ENCODE measurements around the gene SCAF4. TPM values are rescaled to one million over a fixed set of nuclear protein-coding genes. Genes with fewer than 3 reads are reported as not detected.
"Not testable (repeated sequence)": the region's sequence is repeated elsewhere in the genome, so short reads cannot be mapped to it uniquely, and the experiment has no call there.

Gene SCAF4
- total and polyA plus RNA-seq, 2 donors (not counting 3 experiments of a cell fraction or from before 2014, with no cell fraction given) = 12.2 to 41.2 TPM

GRCh38 chr21:31631881-31632280 lies 100.0 kb downstream of the SCAF4 start:
- H4K20me1 ChIP-seq (replicated peaks; ENCODE audit: control insufficient read depth, extremely low read depth, insufficient read depth, low read length); H3K4me2 ChIP-seq (ENCODE audit: insufficient read depth, low read length); POLR2A ChIA-PET; H3K79me2 ChIP-seq (ENCODE audit: control insufficient read depth, insufficient read depth, low read length); dilution Hi-C loops (cut with MboI; ENCODE audit: extremely low pct_ligation_motif_present, low sequenced_read_pairs); H3K27ac ChIP-seq (ENCODE audit: insufficient read depth, low read depth, low read length); DNase-seq (ENCODE audit: low read depth, low spot score); CTCF ChIA-PET; FAIRE-seq; H3K36me3 ChIP-seq (ENCODE audit: control insufficient read depth in 2 of 2, extremely low read depth in 1 of 2, insufficient read depth in 2 of 2, low read length in 2 of 2); H3K9ac ChIP-seq (replicated peaks; ENCODE audit: extremely low read depth, insufficient read depth, low read length); BruUV-seq (replicated peaks); H3K27me3 ChIP-seq (ENCODE audit: control insufficient read depth in 2 of 2, insufficient read depth in 2 of 2, low read length in 2 of 2); H2AFZ ChIP-seq (ENCODE audit: low read depth, low read length); H3K9me1 ChIP-seq (replicated peaks; ENCODE audit: control insufficient read depth, extremely low read depth, insufficient read depth, low read length); H3K4me3 ChIP-seq (replicated peaks in 1 of 3; ENCODE audit: insufficient read depth in 1 of 3, low read depth in 1 of 3, low read length in 3 of 3); H3K9me3 ChIP-seq (replicated peaks; ENCODE audit: control insufficient read depth, insufficient read depth, low read length); intact Hi-C loops (cut with micrococcal nuclease): not testable (repeated sequence)
- H3K4me1 ChIP-seq (ENCODE audit: control insufficient read depth, extremely low read depth, insufficient read depth, low read length) = peaks cover 11% of the 10 kb centered on the region

GRCh38 chr21:31629972-31630711 lies 101.8 kb downstream of the SCAF4 start:
- Histone ChIP-seq H3K4me3 (replicated peaks in 1 of 3; ENCODE audit: insufficient read depth in 1 of 3, low read depth in 1 of 3, low read length in 3 of 3) (no peak overlapping the region), H3K4me2 (ENCODE audit: insufficient read depth, low read length) (peak overlapping the region; percentile 19), H3K9me3 (replicated peaks; ENCODE audit: control insufficient read depth, insufficient read depth, low read length) (no peaks in the 10 kb centered on the region), H3K27me3 (ENCODE audit: control insufficient read depth in 2 of 2, insufficient read depth in 2 of 2, low read length in 2 of 2) (no peaks in the 10 kb centered on the region), H3K9me1 (replicated peaks; ENCODE audit: control insufficient read depth, extremely low read depth, insufficient read depth, low read length) (no peaks in the 10 kb centered on the region), H3K27ac (ENCODE audit: insufficient read depth, low read depth, low read length) (no peak overlapping the region), H4K20me1 (replicated peaks; ENCODE audit: control insufficient read depth, extremely low read depth, insufficient read depth, low read length) (no peaks in the 10 kb centered on the region), H3K4me1 (ENCODE audit: control insufficient read depth, extremely low read depth, insufficient read depth, low read length) (peaks cover 11% of the 10 kb centered on the region), H3K79me2 (ENCODE audit: control insufficient read depth, insufficient read depth, low read length) (no peaks in the 10 kb centered on the region), H3K9ac (replicated peaks; ENCODE audit: extremely low read depth, insufficient read depth, low read length) (no peak overlapping the region), H2AFZ (ENCODE audit: low read depth, low read length) (no peak overlapping the region), H3K36me3 (ENCODE audit: control insufficient read depth in 2 of 2, extremely low read depth in 1 of 2, insufficient read depth in 2 of 2, low read length in 2 of 2) (no peaks in the 10 kb centered on the region)
- intact Hi-C loops (cut with micrococcal nuclease) (loop anchor here (1.0 kb wide), 1 partner anchor 29 kb away; the partner anchor contains the start of gene SOD1), dilution Hi-C loops (cut with MboI; ENCODE audit: extremely low pct_ligation_motif_present, low sequenced_read_pairs) (no loop called here)
- ChIA-PET POLR2A (interaction anchor here (0.6 kb wide), 1 partner anchor 64 kb away, joined by 6 read pairs; no protein-coding TSS in a partner anchor), CTCF (no interaction called here)
- no TSS peak for BruUV-seq (replicated peaks)
- FAIRE-seq = peak; percentile 96
- peak; percentile 96 for DNase-seq (ENCODE audit: low read depth, low spot score)
- TF ChIP-seq EZH2 (IDR thresholded peaks at IDR 0.05; ENCODE audit: borderline replicate concordance, low read depth, low read length, severe bottlenecking) (no peak), POLR2AphosphoS5 (IDR thresholded peaks at IDR 0.05; ENCODE audit: insufficient read depth, low read depth, low read length) (peak; percentile 19), JUN (IDR thresholded peaks at IDR 0.05; ENCODE audit: borderline replicate concordance, insufficient read depth, insufficient read length, low read depth) (peak; percentile 68), CTCF (IDR thresholded peaks at IDR 0.05; ENCODE audit: extremely low read depth in 1 of 2, insufficient read depth in 1 of 2, low read depth in 1 of 2, low read length in 2 of 2) (no peak), MYC (IDR thresholded peaks at IDR 0.05; ENCODE audit: low read depth, low read length) (no peak), GATA2 (IDR thresholded peaks at IDR 0.05; ENCODE audit: insufficient read depth, insufficient read length, low read depth, low read length) (no peak), POLR2A (IDR thresholded peaks at IDR 0.05; ENCODE audit: low read depth, low read length) (no peak), MAX (IDR thresholded peaks at IDR 0.05; ENCODE audit: insufficient read depth, insufficient read length) (no peak), FOS (IDR thresholded peaks at IDR 0.05; ENCODE audit: borderline replicate concordance, insufficient read depth, low read length) (peak; percentile 80)

Measured in endothelial cell of umbilical vein (primary cell).